ENCODE data around the gene FTO.
"Not testable (repeated sequence)": the region's sequence is repeated elsewhere in the genome, so short reads cannot be mapped to it uniquely, and the experiment has no call there.

The FTO gene

DNA sequence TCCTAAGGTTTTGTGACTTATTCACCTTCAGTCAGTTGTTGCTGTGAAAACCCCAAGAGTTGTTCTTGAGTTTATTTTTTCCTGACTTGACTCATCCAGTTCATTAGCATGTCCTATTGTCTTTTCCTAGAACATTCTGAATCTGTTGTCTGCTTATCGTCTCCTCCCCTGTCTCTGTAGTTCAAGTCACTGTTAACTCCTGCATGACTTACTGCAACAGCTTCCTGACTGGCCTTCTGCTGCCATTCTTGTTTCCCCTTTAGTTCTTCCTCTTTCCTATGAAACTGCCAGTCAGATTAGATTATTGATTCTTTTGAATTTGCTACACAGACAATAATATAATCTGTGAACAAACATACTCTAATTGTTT, 161.5 kb downstream of the FTO start:
- no peak for DNase-seq (ENCODE audit: low read depth)

DNA sequence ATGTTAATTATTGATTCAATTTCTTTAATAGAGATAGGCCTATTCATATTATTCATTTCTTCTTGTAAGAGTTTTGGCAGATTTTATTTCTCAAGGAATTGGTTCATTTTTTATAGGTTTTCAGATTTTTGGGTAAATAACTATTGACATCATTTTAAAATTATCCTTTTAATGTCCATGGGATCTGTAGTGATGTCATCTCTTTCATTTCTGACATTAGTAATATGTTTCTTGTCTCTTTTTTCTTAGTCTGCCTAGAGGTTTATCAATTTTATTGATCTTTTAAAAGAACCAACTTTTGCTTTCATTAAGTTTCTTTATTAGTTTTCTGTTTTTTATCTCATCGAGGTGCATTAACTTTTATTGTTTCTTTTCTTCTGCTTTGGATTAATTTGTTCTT, 162.6 kb downstream of the FTO start:
- no peak for DNase-seq (ENCODE audit: low read depth)

DNA sequence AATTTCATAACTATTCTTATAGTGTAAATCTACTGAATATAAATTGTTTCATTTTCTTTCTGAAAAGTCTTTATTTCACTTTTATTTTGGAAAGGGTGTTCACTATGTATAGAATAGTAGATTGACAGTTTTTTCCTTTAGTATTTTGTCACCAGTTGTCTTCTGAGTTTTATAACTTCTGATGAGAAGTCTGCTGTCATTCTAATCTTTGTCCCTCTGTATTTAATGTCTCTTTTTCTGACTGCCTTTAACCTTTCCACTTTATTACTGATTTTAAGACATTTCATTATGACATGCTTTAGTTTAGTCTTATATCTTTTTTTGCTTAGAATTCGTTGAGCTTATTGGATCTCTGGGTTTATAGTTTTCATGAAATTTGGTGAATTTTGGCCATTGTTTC, 166.9 kb downstream of the FTO start:
- no peak for DNase-seq (ENCODE audit: low read depth)

DNA sequence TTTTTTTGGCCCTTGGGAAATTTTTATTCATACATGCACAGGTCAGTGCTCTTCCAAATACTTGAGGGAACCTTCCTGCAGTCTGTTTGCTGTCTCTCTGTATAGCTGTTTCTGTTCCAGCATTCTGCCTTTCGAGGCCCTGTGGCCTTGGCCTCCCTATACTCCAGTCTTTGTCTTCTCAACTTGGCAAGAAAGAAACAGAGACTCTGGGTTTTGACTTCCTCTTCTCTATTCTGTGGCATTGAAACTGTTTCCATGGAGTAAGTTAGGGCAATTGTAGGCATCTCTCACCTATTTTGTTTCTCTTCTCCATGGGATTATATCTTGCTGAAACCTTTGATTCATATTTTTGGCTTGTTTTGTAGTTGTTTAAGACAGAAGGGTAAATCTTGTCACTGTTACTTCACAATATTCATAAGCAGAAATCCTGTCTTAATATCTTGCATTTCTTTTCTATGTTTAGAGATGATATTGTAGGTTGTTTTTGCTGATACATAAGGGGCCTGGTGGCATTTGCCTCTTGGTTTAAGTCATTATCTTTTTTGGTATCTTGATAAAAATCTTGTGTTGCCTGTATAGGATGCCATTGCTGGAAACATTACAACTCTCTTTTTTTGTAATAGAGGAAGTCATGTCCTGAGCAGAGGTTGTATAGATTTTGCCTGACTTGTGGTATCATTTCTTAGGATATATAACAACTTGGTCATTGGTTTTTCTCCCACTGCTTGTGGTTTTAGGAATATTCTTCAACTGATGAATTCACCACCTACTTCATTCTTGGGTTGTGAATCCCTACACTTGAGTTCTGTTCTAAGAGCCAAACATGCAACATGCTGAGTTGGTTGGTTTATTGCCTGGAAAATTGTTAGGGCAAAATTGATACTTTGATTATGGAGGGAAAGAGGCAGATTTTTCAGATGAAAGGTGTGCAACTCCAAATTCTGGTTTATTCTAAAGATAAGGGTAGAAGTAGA, 168.6 kb downstream of the FTO start:
- no peak for DNase-seq (ENCODE audit: low read depth)

GRCh38 chr16:53876811-53877210, 172.9 kb downstream of the FTO start:
- DNase-seq (ENCODE audit: low read depth) = no peak

DNA sequence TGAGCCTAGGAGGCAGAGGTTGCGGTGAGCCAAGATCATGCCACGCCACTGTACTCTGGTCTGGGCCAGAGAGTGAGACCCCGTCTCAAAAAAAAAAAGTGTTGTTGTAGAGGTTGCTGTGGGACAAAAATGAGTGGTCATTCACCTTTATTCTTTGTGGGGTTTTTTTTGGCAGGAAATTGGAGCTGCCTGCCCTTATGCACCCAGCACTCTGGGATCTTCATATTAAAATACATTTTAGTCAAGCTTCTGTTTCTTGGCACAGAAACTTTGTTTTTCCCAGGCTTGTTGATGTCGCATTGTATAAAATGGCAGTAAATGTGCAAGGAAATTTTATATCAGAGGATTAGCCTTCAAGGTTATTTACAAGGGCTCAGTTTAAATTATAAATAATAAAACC, 174.3 kb downstream of the FTO start:
- no peak for DNase-seq (ENCODE audit: low read depth)

GRCh38 chr16:53881371-53881770, 177.4 kb downstream of the FTO start:
- no peak for DNase-seq (ENCODE audit: low read depth)

DNA sequence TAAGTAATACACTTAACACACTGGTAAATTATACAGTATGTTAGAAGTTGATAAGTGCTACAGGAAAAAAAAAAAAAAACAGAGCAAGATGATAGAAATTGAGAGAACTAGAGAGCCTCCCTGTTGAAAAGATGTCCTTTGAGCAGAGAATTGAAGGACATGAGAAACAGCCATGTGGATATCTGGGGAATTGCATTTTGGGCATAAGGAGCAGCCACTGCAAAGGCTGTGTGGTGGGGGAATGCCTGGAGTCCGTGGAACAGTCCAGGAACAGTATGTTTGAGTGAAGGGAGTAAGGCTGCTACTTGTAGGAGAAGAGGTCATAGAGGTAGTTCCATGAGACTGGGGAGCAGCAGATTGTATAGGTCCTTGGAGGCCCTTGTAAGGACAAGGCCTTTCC, 178.4 kb downstream of the FTO start:
- no peak for DNase-seq (ENCODE audit: low read depth)

DNA sequence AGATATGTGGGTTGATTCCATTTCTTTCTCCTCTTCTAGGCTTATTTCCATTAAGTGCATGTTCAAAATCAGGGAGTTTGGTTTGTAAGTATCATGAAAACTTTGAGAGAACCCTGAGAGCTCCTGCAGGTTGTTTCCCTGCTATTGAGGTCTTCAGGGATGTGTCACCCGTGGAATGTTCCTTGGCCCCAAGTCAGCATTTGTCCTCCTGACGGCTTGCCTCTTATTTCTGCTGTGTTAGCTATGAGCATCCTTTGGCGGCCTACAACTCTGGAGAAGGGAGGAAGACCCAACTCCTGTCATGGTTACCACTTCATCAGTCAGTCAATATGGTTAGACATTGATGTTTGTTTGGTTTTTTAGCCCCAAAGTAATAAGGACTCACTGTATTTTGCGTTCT, 180.8 kb downstream of the FTO start:
- DNase-seq (ENCODE audit: low read depth) = no peak

GRCh38 chr16:53886482-53887378, 182.8 kb downstream of the FTO start:
- DNase-seq (ENCODE audit: low read depth) = no peak

DNA sequence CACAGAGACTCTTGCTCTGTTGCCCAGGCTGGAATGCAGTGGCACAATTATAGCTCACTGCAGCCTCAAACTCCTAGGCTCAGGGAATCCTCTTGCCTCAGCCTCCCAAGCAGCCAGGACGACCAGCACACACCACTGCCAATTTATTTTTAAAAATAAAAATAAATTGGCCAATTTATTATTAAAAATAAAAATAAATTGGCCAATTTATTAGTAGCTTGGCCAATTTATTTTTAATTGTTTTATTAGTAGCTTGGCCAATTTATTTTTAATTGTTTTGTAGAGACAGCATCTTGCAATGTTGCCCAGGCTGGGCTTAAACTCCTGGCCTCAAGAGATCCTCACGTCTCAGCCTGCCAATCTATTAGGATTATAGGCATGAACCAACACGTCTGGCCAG, 184.3 kb downstream of the FTO start:
- DNase-seq (ENCODE audit: low read depth) = no peak

GRCh38 chr16:53890877-53891276, 186.9 kb downstream of the FTO start:
- DNase-seq (ENCODE audit: low read depth) = not testable (repeated sequence)

- DNase-seq (ENCODE audit: low read depth) = no peak
Measured at GRCh38 chr16:53891409-53892139, 187.6 kb downstream of the FTO start.

DNA sequence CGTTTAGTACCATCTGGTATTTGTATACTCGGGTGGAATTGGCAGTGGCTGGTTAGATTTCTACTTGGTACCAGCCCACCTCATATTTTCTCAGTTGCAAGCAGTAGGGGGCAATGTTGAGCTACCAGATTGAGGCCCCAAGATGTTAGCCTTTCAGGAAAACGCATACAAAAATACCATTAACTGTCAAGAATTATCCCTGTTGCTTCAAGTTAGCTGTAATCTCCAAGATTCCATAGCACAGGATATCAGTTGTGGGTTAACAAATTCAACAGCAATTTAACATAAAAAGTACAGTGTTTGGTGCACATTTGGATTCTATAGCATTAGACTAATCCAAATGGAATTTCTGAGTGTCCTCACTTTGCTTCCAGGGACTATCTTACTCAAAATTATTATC, 188.2 kb downstream of the FTO start:
- peak; percentile 4 for DNase-seq (ENCODE audit: low read depth)

- no peak for DNase-seq (ENCODE audit: low read depth)
Measured at GRCh38 chr16:53893731-53894435, 189.9 kb downstream of the FTO start.

GRCh38 chr16:53894686-53895085, 190.7 kb downstream of the FTO start:
- no peak for DNase-seq (ENCODE audit: low read depth)

- no peak for DNase-seq (ENCODE audit: low read depth)
Measured at GRCh38 chr16:53895433-53895832, 191.5 kb downstream of the FTO start.

- DNase-seq (ENCODE audit: low read depth) = no peak
Measured at GRCh38 chr16:53895851-53896250, 191.9 kb downstream of the FTO start.

GRCh38 chr16:53896722-53897121, 192.8 kb downstream of the FTO start:
- no peak for DNase-seq (ENCODE audit: low read depth)

DNA sequence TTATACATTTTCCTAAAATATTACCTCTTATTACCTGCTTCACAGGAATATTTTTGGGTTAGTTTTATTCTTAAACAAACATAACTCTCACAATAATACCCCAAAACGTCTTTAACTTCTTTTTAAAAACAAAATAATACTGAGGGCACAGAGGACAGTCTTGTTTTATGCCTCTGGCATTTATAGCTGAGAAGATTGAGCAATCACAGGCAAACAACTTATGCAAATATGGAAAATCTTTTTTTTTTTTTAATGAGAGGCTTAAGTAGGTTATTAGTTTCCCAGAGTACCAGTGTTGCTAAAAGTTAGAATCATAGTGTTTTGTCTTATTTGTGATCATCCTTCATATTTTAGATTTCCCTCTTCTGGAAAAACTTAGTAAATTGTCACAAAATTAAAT, 195.0 kb downstream of the FTO start:
- DNase-seq (ENCODE audit: low read depth) = no peak

DNA sequence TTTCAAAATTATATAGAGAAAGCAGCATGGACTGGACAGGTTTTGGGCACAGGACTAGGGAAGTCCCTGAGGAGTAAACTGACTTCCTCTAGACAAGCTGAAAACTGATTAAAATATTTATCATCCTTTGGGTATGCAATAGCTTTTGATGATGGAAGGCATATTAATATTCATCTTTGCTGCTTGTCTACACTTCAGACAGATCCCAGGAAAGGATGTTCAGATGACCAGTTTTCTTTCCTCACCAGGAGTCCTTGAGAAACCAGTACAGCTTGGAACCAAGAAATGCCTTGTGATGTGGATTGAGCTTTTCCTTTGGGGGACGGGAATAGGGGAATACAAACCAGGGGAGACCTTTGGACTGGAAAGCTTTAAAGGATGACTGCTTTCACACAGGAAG, 195.5 kb downstream of the FTO start:
- no peak for DNase-seq (ENCODE audit: low read depth)

DNA sequence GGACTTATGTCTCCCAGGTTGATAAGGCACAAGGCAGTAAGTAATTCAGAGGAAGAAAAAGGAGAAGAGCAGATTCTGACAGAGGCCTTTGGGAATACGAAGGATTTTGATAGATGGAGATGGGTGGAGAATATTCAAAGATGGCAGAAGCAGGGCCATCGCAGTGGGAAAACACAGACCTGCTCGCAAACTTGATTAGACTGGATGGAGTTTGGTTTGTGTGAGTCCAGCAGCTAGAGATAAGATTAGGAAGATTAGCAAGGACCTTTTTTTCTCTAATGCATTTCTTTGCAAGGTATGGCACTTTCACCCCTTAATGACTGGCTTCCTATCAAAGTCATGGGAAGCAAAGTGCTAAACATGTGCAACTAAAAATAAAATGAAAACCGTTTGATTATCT, 196.7 kb downstream of the FTO start:
- DNase-seq (ENCODE audit: low read depth) = no peak

All from activated T-helper 1 cell treated with Interleukin-2 at 50 U/mL for 16 hours (primary cell).